Mucosa of stomach (tissue), 1 donor: Measurements from ENCODE around the gene LIG1.

ENCODE experiments used
- H3K27me3 ChIP-seq: one replicate; pipeline ENCODE4 v1.7.0; 2013; ENCODE audit warnings: mild to moderate bottlenecking, low read length; ENCODE audit not compliant: control insufficient read depth, insufficient read depth
- H3K36me3 ChIP-seq: one replicate; pipeline ENCODE4 v1.7.0; 2013; ENCODE audit warnings: low read length; ENCODE audit not compliant: control insufficient read depth, insufficient read depth
- H3K4me1 ChIP-seq: one replicate; pipeline ENCODE4 v1.7.0; 2013; ENCODE audit warnings: mild to moderate bottlenecking, low read length; ENCODE audit not compliant: control insufficient read depth, insufficient read depth
- H3K4me3 ChIP-seq: one replicate; pipeline ENCODE4 v1.7.0; 2013; ENCODE audit warnings: low read length
- H3K9ac ChIP-seq: one replicate; pipeline ENCODE4 v1.7.0; 2013; ENCODE audit warnings: mild to moderate bottlenecking, low read length, moderate library complexity
- H3K9me3 ChIP-seq: one replicate; pipeline ENCODE4 v1.7.0; 2013; ENCODE audit warnings: mild to moderate bottlenecking, low read length, moderate library complexity; ENCODE audit not compliant: control insufficient read depth
- donor health status: Pancreatic carcinoma.

Gene LIG1

DNA sequence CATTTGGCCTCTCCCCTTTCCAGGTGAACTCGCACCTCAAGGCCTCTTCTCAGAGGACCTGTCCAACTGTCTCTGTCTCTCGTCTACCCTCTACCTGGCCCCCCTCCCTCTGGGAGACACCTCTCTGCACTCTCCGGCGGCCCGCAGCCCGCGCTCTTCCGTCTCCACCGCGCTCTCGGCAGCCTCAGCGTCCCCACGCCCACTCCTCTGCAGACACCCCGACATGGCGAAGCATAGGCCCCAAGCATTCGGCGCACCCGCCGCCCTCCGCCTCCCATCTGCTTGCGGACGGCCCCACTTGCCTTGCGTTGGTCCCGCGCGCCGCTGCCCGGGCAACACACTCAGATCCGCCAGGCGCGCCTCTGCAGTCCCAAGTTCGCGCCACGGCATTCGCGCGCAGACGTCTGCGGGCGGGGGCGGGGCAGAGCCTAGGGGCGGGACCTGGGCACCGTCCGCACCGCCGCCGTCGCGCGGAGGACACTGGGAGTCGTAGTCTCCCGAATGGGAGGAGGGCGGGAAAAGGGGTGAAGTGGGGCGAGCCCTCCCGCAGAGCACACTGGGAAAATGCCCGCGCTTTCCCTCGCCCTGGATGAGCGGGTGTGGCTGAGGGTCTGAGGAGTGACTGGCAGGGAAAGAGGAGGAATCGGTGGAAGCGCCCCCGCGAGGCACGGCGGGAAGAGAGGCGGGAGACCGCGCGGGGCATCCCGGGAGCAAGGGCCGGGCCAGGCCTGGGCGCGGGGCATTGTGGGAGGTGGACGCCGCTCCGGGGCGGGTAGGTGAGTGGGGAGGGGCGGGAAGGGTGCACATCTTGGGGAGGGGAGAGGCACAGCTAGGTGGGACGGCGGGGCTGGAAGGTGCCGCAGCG is at the start of gene LIG1, which contains the start of gene ZSWIM9:
LIG1 (minus strand) TSS at position 406 of the 865 bp plus-strand sequence. CDS start 4,778 bp downstream, outside the sequence.
ZSWIM9 (plus strand) TSS at position 742 of the 865 bp plus-strand sequence. CDS start 1,123 bp downstream, outside the sequence.
- no peaks in the 10 kb centered on the region for H3K9me3 ChIP-seq
- no peaks in the 10 kb centered on the region for H3K27me3 ChIP-seq
- H3K9ac ChIP-seq: peak within 1 kb of the TSS; percentile 71
- H3K4me3 ChIP-seq: peak within 1 kb of the TSS; percentile 82
- H3K4me1 ChIP-seq: peaks cover 6% of the 10 kb centered on the region
- no peaks in the 10 kb centered on the region for H3K36me3 ChIP-seq

DNA sequence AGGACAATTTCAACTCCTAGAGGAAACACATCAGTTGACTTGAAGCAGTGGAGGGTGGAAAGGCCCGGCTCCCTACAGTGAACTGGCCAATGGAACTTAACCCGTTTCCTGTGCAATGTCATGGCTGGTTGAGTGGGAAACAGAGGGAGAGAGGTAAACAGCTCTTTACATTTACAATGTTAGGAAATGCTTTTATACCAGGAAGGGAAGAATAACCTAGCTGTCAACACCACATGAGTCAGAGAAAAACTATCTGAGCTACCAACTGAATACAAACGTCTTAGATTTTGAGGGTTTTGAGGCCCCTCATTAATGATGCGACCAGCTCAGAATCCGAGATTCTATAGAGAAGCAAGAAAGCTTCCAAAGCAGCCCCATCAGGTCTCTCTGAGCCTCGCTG is 48.9 kb upstream of the LIG1 start:
- Histone ChIP-seq H3K9ac (no peak overlapping the region), H3K4me3 (no peak overlapping the region), H3K9me3 (no peaks in the 10 kb centered on the region), H3K27me3 (no peaks in the 10 kb centered on the region), H3K36me3 (no peaks in the 10 kb centered on the region), H3K4me1 (no peaks in the 10 kb centered on the region)

DNA sequence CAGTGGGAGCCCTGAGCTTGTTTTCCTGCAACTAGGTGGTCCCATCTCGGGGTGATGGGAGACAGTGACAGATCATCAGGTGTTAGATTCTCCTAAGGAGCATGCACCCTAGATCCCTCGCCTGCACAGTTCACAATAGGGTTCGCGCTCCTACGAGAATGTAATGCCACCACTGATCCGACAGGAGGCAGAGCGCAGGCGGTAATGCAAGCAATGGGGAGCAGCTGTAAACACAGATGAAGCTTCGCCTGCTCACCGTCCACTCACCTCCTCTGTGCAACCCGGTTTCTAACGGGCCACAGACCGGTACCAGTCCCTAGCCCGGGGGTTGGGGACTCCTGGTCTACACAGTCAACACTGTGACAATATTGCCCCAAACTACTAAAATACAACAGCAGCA is 46.8 kb upstream of the LIG1 start:
- H3K4me3 ChIP-seq: no peak overlapping the region
- H3K9me3 ChIP-seq: no peaks in the 10 kb centered on the region
- H3K36me3 ChIP-seq: no peaks in the 10 kb centered on the region
- no peaks in the 10 kb centered on the region for H3K27me3 ChIP-seq
- H3K9ac ChIP-seq: no peak overlapping the region
- H3K4me1 ChIP-seq: no peaks in the 10 kb centered on the region

GRCh38 chr19:48213959-48214358 is 43.8 kb upstream of the LIG1 start:
- no peak overlapping the region for H3K4me3 ChIP-seq
- H3K9ac ChIP-seq: no peak overlapping the region
- H3K27me3 ChIP-seq: no peaks in the 10 kb centered on the region
- H3K9me3 ChIP-seq: no peaks in the 10 kb centered on the region
- H3K4me1 ChIP-seq: no peaks in the 10 kb centered on the region
- no peaks in the 10 kb centered on the region for H3K36me3 ChIP-seq

GRCh38 chr19:48210005-48210404 is 39.9 kb upstream of the LIG1 start:
- H3K27me3 ChIP-seq: no peaks in the 10 kb centered on the region
- no peak overlapping the region for H3K4me3 ChIP-seq
- no peaks in the 10 kb centered on the region for H3K9me3 ChIP-seq
- H3K4me1 ChIP-seq: no peaks in the 10 kb centered on the region
- no peak overlapping the region for H3K9ac ChIP-seq
- H3K36me3 ChIP-seq: no peaks in the 10 kb centered on the region

- H3K4me3 ChIP-seq: no peak overlapping the region
- no peak overlapping the region for H3K9ac ChIP-seq
- H3K4me1 ChIP-seq: peaks cover 6% of the 10 kb centered on the region
- H3K36me3 ChIP-seq: no peaks in the 10 kb centered on the region
- H3K9me3 ChIP-seq: no peaks in the 10 kb centered on the region
- H3K27me3 ChIP-seq: no peaks in the 10 kb centered on the region
These were observed 36.4 kb upstream of the LIG1 start for GRCh38 chr19:48206397-48207093.

DNA sequence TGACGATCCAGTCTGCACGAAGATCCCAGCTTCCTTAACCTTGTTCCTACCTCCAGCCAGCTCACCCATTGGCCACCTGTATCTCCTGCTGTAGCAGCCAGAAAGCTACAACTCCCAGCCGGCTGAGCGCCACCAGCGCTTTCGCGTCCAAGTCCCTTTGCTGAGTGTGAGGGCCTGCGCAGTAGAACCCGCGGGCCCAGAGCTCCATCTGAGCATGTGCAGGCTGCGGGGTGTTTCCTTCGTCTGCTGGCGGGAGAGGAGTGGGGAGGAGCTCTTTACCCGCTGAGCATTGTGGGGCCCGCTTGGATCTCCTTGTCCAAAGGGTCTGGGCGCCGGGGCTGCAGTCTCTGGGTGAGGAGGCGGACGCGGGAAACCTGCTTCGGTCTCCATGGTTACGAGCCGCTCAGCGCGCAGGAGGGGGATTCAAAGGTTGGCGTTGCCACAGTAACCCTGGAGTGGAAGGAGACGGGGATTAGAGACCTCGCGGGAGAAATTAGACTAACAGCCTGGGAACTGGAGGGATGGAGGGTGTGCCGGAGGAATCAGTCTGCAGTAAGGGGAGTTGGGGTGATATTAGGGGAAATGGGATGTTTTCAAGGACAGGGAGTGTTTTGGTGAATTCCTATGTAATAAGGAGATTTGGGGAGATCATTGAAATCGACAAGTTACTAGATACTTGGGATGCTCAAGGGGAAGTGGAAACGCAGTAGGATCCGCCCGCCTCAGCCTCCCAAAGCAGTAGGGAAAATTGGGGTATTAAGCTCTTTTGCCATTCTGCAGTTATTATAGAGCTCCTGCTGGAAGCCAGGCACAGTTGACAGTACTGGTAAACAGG is 33.9 kb upstream of the LIG1 start:
- Histone ChIP-seq H3K27me3 (no peaks in the 10 kb centered on the region), H3K9ac (peak overlapping the region; percentile 81)

GRCh38 chr19:48203222-48203793 is 33.2 kb upstream of the LIG1 start:
- no peaks in the 10 kb centered on the region for H3K9me3 ChIP-seq
- H3K4me1 ChIP-seq: peaks cover 6% of the 10 kb centered on the region
- no peaks in the 10 kb centered on the region for H3K36me3 ChIP-seq
- H3K4me3 ChIP-seq: peak overlapping the region; percentile 98
- H3K27me3 ChIP-seq: no peaks in the 10 kb centered on the region
- H3K9ac ChIP-seq: peak overlapping the region; percentile 81

More for the DNA sequence above, 33.9 kb upstream of the LIG1 start:
- H3K4me3 ChIP-seq: peak overlapping the region; percentile 98
- peaks cover 6% of the 10 kb centered on the region for H3K4me1 ChIP-seq
- H3K9me3 ChIP-seq: no peaks in the 10 kb centered on the region
- H3K36me3 ChIP-seq: no peaks in the 10 kb centered on the region

- H3K4me1 ChIP-seq: no peaks in the 10 kb centered on the region
- H3K9me3 ChIP-seq: no peaks in the 10 kb centered on the region
- H3K9ac ChIP-seq: no peak overlapping the region
- no peaks in the 10 kb centered on the region for H3K27me3 ChIP-seq
- H3K4me3 ChIP-seq: no peak overlapping the region
- H3K36me3 ChIP-seq: no peaks in the 10 kb centered on the region
These were observed 27.0 kb upstream of the LIG1 start for GRCh38 chr19:48196933-48197665.

DNA sequence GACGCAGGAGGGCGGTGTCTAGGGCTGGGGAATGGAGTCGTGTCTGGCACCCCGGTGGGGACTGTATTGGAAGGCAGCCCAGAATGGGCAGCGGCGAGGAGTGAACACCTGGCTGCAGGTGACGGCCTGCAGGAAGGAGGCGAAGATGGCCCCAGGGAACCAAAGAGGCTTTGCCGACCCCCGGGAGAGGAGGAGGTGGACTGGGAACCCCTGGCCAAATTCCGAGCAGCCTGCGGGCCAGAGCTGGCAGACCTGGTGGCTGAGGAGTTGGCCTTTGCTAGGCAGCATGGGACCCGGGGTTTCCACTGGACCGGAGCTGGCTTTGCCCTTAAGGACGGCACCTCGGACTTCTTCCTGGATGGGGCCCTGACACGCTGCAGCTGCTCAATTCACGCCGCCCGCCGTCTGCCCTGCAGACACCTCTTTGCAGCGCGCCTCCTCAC is 26.2 kb upstream of the LIG1 start:
- Histone ChIP-seq H3K27me3 (no peaks in the 10 kb centered on the region), H3K4me1 (no peaks in the 10 kb centered on the region), H3K9me3 (no peaks in the 10 kb centered on the region), H3K36me3 (no peaks in the 10 kb centered on the region), H3K9ac (no peak overlapping the region), H3K4me3 (no peak overlapping the region)
